ENCODE results near the gene MZF1.

MZF1 gene

GRCh38 chr19:58570770-58571574, 2.2 kb downstream of the MZF1 start:
- no peak for DNase-seq (ENCODE audit: low read depth, low spot score)

- DNase-seq (ENCODE audit: low read depth, low spot score): no peak
These were observed 3.0 kb downstream of the MZF1 start for GRCh38 chr19:58569943-58570670.

GRCh38 chr19:58569191-58569942, 3.8 kb downstream of the MZF1 start:
- DNase-seq (ENCODE audit: low read depth, low spot score): no peak

GRCh38 chr19:58568453-58569130, 4.5 kb downstream of the MZF1 start:
- no peak for DNase-seq (ENCODE audit: low read depth, low spot score)

GRCh38 chr19:58566989-58567388, 6.1 kb downstream of the MZF1 start:
- DNase-seq (ENCODE audit: low read depth, low spot score): no peak

GRCh38 chr19:58563823-58564222, 9.3 kb downstream of the MZF1 start:
- no peak for DNase-seq (ENCODE audit: low read depth, low spot score)

GRCh38 chr19:58563034-58563573, 10.0 kb downstream of the MZF1 start:
- DNase-seq (ENCODE audit: low read depth, low spot score): peak; percentile 37

- peak; percentile 69 for DNase-seq (ENCODE audit: low read depth, low spot score)
These were observed 10.8 kb downstream of the MZF1 start for GRCh38 chr19:58562122-58563033.

- no peak for DNase-seq (ENCODE audit: low read depth, low spot score)
These were observed 11.6 kb downstream of the MZF1 start for GRCh38 chr19:58561373-58562121.

- no peak for DNase-seq (ENCODE audit: low read depth, low spot score)
These were observed 12.2 kb downstream of the MZF1 start for GRCh38 chr19:58560921-58561320.

- DNase-seq (ENCODE audit: low read depth, low spot score): no peak
These were observed 12.9 kb downstream of the MZF1 start for GRCh38 chr19:58560007-58560887.

- DNase-seq (ENCODE audit: low read depth, low spot score): peak; percentile 94
These were observed 13.7 kb downstream of the MZF1 start for GRCh38 chr19:58559275-58560006.

GRCh38 chr19:58558623-58559274, 14.4 kb downstream of the MZF1 start:
- DNase-seq (ENCODE audit: low read depth, low spot score): peak; percentile 100

- no peak for DNase-seq (ENCODE audit: low read depth, low spot score)
These were observed 15.0 kb downstream of the MZF1 start, which contains the start of gene UBE2M for GRCh38 chr19:58558066-58558622. UBE2M (minus strand) TSS chr19:58558611; CDS start chr19:58558381, 230 bp downstream.

GRCh38 chr19:58557221-58558065, 15.7 kb downstream of the MZF1 start:
- no peak for DNase-seq (ENCODE audit: low read depth, low spot score)

GRCh38 chr19:58556622-58557220, 16.4 kb downstream of the MZF1 start:
- no peak for DNase-seq (ENCODE audit: low read depth, low spot score)

Measured in astrocyte of the hippocampus (primary cell).